HG03196 (cell line): ENCODE measurements around the gene GPS1.

Experiments
- ATAC-seq: cut with Tn5 transposase; IDR thresholded peaks from one replicate; pipeline ENCODE4 v1.9.1; 2021; ENCODE audit not compliant: unreplicated experiment

GPS1 gene

DNA sequence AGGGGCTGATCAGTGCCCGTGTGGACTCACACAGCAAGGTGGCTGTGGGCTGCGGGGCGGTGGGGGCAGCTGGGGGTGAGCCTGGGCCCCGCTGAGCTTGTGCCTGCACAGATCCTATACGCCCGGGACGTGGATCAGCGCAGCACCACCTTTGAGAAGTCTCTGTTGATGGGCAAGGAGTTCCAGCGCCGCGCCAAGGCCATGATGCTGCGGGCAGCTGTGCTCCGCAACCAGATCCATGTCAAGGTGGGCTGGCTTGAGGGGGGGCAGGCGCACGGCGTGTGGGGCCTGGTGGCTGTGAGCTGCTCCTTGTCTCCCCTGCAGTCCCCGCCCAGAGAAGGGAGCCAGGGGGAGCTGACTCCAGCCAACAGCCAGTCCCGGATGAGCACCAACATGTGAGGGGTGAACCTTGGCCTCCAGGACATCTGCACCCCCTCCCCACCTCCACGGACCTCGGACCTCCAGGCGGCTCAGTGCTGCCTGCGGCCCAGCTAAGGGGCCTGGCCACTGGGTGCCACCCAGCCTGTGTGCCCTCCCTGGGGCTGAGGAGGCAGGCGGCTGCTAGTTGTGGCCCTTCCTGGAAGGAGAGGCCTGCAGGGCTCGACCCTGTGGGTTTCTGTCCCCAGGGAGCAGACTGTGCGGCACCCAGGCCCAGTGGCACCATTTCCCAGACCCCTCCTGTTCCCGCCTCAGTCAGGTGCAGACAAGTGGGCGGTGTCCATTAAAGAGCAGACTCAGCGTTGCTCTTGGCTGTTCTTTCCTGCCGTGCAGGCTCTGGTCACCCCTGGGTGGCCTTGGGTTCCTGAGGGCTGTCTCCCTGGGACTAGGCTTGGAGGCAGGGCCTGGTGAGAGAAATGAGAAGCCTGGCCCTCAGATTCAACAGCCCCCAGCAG, 5.3 kb downstream of the GPS1 start:
- no peak for ATAC-seq

DNA sequence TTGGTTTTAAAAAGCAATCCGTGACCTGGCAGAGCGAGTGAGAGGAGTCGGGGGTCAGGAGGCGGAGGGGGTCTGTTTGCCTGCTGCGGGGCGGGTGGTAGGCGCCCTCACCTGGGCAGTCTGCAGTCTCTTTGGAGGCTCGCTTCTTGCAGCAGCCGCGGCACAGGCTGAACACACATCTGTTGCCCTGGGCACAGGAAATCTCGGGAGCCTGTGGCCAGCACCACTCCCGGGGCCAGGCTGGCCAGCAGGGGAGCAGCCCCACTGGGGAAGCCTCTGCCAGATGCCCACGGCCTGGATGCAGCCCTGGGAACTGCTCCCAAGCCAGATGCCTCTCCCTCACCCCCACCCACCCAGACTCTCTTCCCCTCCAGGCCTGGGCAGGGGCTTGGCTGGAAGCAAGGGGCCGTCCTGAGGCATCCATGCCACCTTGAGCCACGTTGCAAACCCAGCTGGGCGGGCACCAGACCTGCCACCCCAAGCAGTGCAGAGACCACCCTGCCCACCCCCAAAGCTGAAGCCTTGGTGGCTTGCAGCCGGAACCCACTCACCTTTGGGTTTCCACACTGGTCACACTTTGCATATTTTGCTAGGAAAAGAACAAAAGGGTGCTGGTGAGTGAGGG, 6.6 kb downstream of the GPS1 start:
- ATAC-seq = no peak

DNA sequence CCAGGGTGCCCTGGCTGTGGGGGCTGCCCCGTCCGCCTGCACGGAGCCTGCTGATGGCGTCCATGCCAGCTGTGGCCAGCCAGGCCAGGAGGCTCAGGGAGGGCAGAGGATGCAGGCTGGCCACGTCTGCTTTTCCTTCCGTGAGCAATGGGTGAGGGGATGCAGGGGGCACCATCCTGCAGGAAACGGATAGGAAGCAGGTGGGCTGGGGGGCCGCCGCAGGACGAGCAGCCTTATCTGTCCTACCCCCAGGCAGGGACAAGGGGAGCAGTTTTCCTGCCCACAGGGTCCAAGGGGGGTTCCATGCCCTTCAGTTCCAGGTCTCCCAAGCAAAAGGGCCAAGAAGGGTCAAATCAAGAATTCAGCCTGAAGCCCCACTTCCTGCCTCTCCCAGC, 7.2 kb downstream of the GPS1 start:
- no peak for ATAC-seq

DNA sequence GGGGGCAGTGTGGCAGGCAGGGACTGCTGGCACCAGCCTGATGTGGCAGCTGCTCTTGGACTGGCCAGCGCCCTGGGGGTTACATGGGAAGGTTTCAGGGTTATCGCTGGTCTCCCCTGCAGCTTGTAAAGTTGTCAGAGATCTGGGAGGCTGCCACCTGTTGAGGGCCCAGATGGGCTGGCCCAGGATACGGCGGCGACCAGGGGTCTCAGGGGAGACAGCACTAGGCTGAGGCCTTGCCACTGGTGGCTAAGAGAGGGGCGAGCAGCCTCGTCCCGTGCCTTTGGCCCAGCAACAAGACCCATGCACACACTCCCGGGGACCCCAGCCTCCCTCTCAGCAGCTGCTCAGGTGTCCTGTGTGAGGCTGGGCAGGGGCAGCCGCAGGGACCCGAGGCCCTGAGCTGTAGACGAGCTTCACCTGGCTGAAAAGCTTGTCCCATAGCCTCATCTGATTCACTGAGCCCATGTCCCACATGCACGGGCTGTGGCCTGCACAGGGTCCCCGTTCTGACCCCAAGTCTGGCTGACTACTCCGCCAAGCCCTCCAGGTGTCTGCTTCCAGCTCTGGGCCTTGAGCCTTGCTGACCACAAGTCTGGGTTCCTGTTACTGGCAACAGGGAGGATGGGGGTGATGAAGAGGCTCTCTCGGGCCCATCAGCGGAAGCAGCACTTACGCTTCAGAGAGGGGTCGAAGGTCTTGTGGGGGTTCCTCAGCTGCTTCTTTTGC, 7.7 kb downstream of the GPS1 start:
- ATAC-seq = no peak

DNA sequence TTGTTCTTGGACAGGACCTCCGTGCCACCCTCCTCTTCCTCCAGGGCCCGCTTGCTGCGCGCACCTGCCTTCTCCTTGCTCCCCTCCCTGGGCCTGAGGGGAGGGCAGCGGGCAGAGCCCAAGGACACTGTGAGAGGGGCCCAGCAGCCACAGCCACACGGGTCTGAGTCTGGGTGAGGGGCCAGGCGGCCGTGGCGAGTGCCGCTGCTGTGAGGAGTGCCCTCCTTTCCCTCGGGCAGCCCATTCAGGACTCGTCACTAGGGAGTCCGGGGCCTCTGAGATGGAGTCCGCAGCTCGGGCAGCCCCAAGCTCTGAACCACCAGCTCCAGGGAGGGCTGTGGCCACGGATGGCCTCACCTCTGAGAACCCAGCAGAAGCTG, 8.3 kb downstream of the GPS1 start:
- no peak for ATAC-seq

DNA sequence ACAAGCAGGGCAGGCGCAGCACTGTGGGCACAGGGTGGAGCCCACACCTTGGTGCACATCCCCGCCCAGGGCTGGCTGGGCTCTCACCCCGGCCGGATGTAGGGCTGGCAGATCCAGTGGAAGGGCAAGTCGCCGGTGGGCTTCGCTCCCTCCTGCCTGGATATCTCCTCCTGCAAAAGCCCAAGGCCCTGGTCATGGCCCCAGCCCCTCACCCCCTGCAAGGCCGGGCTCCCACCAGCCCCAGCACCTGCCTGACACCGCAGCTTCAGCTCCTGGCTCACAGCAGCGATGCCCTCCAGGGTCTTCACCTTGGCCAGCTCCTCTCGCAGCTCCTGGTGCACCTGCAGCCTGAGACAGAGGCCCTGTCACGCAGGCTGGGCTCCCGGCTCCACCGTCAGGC, 8.9 kb downstream of the GPS1 start:
- ATAC-seq = no peak

DNA sequence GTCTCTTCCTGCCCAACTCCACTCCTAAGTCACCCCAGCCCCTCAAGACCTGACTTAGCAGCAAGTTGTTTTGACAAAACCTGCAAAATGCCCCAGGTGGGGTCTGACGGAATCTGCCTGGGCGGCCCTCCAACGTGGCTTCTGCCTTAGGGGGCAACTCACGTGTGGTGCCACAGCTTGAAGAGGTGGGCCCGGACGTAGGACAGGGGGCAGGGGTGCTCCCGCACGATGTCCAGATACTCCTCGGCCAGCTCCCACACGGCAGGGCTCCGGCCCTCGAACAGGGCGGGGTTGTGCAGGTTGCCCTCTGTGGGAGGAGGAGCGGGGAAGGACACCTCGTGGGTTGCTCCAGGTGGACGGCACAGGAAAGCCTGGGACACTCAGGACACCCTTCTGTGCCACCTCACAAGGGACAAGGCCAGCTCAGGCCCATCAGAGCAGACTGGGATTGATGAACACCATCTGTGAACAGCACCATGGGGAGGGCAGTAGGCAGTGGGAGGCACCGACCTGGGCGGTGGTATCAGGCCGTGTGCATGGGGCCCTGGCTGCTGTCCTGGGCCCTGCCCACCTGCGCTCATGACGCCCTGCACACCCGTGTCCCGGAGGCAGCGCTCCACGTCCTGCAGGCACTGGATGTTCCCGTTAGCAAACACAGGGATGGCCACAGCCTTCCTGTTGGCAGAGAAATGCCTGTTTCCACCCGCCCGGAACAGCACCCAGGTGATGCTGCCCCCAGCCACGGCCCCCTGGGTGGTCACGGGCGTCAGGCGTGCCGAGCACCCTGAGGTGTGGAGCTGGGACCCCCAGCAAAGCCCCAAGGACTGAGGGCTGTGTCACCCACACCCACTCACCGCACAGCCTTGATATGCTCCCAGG, 9.6 kb downstream of the GPS1 start:
- ATAC-seq = no peak

DNA sequence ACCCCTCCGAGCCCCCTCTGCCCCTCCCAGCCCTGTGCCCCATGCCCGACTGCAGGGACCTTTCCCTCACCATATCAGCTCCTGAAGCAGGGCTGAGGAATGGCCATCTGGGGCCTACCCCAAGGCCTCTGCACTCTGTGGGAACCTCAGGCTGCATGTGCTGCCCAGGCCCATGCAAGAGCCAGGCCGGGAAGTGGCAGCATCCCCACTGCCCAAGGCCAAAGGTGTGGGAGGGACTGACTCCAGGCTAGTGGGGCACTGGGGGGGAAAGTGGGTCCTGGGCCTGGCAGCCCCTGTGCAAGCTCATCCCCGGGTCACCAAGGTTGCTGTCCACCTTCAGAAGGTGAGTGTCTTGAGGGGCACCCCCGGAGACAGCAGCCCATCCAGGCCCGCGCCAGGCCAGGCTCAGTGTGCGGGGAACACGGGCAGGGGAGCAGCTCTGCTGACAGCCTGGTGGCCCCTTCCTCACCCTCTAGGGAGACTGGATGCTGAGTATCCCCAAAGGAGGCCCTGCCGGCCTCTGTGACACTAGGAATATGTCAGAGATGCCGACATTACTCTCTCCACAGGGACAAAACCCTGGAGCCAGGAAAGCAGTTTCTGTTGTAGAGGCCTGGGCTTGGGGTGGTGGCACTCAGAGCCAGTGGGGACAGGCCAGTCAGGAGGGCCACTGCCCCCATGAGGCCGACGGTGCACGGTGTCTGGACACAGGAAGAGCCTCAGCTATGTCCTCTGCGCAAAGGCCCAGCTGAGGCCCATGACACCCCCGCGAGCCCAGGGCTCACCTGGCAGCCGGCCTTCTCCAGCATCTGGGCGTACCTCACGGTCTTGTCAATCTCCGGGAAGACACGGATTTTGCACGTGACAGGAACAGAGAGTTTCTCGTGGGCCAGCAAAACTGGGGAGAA, 10.6 kb downstream of the GPS1 start:
- ATAC-seq = no peak

DNA sequence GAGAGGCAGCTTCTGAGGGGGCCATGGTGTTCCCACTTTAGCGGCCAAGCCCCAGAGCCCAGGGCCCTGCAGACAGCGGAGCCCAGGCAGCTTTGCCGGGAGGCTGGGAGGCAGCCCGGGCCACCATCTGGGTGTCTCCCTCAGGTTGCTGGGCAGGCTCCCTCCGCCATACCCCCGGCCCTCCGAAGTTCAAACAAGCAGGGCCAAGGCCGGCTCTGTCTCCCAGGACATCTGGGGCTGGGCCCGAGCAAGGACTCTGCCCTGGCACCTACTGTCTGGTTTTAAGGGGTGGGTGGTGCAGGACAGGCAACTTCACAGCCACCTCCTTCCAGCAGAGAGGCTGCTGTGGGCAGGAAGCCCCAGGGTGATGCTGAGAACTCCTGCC, 11.3 kb downstream of the GPS1 start:
- no peak for ATAC-seq

DNA sequence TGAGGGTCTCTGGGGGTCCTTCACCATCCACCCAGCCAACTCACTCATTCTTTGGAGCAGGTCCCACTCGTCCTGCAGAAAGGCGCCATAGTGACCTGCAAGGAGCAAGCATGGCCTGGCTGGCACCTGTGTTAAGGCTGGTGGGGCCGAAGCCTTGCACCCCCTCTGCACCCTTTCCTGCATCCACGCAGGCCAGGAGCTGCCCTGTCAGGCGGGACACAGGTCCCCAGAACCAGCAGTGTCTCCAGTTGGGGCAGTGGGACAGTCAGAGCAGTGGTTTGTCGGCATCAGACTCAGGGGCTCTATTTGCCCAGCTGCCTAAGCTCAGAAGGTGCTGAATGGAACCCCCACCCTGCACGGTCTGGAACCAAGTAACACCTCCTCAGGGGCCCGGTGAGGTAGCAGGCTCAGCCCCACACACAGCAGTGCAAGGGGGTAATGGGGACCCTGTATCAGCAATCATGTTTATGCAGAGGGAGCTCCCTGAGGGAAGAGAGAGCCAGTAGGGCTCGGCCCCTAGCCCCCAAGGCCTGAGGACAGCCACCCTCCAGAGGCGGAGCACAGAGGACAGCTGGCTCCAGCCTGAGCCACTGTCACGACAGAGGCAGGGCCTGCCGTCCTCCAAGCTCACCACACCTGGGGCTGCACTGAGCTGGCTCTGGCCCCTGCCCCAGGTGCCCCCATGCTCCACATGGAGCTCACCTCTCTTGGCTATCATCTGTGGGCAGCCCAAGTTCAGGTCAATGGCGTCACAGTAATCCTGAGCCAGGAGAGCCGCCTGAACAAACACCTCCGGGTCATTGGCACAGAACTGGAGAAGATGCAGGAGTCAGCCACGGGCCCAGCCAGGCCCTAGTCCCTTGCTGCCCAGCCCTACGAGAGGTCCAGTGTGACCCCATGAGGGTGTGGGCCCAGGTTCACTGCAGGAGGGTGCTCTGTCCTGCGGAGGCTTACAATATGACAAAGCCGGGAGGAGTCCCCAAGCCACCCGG, 12.0 kb downstream of the GPS1 start:
- ATAC-seq = no peak

DNA sequence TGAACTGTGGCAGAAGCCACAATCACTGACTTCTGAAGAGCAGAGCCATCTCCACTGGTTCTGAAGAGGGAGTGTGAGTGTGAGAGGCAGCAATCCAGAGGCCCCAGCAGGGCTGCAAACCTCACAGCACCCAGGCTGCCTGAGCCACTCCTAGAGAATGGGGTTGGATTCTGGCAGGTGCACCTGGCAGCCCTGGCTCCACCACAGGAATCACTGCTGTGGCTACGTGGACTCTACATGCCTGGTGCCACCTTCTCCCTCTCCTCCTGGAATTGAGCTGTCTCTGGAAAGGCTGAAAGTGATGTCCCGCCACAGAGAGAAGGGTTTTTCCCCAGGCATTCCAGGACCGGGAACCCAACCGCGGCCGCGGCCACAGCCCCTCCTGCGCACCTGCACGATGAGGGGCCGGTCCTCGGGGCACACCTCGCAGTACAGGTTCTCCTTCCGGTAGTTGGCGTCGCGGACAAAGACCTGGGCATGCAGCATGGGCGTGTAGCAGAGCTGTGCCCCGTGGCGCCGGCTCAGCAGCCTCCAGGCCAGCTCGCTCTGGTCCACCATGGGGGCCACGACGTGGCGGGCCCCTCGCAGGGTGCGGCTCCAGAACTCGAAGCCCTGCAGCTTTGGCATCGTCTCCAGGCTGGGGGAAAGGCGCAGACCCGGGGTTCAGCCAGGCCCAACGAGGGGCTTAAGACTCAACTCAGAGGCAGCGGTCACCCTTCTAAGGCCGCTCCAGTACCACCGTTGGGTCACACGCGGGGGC, 12.9 kb downstream of the GPS1 start:
- no peak for ATAC-seq

DNA sequence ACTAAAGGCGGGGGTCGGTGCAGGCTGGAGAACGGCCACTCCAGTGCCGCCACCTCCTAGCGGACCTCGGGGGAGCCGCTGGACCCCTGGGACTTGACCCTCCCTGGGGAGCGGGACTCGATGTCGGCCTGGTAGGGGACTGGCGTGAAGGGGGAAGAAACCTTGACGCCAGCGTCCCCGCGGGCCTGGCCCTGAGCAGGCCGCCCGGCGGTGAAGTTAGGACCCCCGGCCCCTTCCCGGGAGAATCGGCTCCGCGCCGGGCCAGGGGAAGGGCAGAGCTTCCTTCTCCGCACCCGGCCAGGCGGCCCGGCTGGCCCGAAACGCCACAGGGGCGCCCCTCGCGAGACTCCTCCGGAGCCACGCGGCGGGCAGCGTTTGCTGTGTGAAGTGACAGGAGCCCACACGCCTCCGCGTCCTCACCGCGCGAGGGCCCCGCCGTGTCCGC, 13.5 kb downstream of the GPS1 start:
- ATAC-seq = no peak

DNA sequence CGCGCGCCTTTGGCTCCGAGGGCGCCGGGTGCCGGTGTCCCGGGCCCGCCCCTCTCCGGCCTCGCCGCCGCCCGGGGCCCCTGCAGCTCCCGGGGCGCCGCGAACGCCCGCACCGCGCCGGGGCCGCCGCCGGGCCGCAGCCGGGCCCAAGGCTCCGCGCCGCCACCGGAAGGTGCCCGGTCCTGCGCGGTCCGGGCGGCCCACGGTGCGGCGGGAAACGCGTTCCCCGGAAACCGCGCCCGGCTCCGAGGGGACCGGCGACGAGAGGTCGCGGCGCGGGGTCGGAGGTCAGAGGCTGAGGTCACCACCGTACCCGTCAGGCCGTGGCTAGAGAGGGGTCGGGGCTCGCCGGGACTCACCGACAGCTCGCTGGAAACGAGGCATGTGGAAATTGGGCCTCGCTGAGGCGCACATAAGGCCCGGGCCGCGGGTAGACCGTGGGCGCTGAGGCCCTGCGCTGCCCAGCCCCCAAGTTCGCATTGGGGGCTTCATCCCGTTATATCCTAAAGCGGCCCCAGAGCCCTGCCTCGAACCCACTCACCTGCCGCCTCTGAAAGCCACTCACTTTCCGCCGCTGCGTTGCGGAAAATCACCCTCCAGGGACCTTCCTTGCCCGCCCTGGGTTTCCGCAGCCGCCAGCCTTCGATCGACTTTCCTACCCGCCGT, 14.1 kb downstream of the GPS1 start, which contains the start of gene DUS1L:
TSS of gene DUS1L (minus strand) at position 167 of the 666 bp plus-strand sequence. CDS start 745 bp downstream, outside the sequence.
- no peak for ATAC-seq

DNA sequence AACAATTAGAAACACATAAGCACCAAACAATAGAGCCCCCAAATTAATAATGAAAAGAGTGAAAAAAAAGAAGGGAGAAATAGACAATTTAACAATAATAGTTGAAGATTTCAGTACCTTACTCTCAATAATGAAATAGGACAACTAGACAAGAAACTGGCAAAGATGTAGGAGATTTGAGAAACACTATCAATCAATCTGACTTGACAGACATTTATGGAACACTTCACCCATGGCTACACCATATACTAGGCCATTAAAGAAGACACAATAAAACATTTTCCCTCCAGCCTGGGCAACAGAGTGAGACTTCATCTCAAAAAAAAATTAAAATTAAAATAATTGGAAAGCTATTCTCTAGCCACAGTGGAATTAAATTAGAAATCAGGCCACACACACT, 18.9 kb downstream of the GPS1 start:
- no peak for ATAC-seq

DNA sequence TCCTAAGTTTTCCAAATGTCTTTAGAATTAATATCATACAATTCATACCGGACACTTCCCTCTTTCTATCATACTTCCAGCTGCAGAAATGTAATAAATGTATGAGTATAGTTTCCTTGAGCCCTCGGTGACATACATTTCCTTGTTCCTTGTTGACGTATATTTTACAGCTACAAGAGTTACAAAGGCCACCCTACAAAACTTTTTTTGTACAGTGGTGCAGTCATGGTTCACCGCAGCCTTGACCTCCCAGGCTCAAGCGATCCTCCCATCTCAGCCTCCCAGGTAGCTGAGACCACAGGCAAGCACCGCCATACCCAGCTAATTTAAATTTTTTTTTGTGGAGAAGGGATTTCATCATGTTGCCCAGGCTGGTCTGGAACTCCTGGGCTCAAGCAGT, 21.1 kb downstream of the GPS1 start:
- no peak for ATAC-seq

DNA sequence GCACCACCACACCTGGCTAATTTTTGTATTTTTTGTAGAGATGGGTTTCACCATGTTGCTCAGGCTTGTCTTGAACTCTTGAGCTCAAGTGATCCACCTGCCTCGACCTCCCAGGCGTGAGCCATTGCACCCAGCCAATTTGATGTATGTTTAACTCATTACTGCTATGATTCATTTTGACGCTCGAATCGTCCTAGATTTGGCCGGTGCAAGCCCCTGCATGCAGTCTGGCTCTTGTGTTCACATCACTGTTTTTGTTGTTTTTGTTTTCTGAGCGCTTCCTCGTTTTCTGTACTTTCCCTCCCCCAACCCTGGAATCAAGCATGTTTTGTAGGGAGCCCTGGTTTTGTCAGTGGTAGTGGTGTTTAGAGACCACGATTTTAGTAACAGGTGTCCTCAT, 21.7 kb downstream of the GPS1 start:
- no peak for ATAC-seq

DNA sequence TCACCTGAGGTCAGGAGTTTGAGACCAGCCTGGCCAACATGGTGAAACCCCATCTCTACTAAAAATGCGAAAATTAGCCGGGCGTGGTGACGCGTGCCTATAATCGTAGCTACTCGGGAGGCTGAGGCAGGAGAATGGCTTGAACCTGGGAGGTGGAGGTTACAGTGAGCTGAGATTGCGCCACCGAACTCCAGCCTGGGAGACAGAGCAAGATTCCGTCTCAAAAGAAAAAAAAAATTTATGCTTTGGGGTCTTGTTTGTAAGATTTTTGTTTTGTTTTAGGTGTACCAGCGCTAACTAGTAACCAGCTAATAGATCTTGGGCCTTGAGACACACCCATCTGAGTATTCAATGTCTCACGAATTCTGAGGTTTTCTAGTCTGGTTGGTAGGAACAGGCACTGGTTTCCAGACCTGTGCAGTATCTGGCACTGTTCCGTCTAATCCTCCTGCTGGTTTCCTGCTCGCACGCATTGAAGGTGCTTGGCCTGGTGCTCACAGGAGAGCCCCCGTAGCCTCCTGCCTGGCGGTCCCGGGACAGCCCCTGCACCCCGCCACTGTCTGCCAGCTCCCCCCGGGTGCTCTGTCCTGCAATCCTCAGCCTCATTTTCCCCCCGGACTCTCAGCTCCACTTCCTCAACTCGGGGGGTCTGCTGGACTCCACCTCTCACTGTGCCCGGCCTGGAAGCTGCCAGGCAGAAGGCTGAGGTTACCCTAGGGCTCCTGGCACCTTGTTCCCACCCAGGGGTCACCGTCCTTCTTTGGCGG, 24.5 kb downstream of the GPS1 start:
- no peak for ATAC-seq
